PC-3 (cell line): ENCODE results near the gene GPRC5A.

Source experiments
- EZH2 ChIP-seq: fragments of 300-600 bp; sonication (generic); IDR thresholded peaks from one replicate; pipeline ENCODE4 v1.6.1; 2017; ENCODE audit warnings: antibody characterized with exemption, mild to moderate bottlenecking, low read length; ENCODE audit not compliant: unreplicated experiment
- EZH2phosphoT487 ChIP-seq: fragments of 300-600 bp; sonication (generic); IDR thresholded peaks from 2 replicates; pipeline ENCODE4 v1.6.1; 2018; ENCODE audit warnings: mild to moderate bottlenecking, antibody characterized with exemption, low read length, borderline replicate concordance
- TF ChIP-seq, protein P1 (sequence below): fragments of 300-600 bp; sonication (generic); conservative IDR thresholded peaks from 2 replicates; pipeline ENCODE4 v1.5.1; 2017; ENCODE audit warnings: antibody characterized with exemption, low read depth, mild to moderate bottlenecking, low read length

DNA sequence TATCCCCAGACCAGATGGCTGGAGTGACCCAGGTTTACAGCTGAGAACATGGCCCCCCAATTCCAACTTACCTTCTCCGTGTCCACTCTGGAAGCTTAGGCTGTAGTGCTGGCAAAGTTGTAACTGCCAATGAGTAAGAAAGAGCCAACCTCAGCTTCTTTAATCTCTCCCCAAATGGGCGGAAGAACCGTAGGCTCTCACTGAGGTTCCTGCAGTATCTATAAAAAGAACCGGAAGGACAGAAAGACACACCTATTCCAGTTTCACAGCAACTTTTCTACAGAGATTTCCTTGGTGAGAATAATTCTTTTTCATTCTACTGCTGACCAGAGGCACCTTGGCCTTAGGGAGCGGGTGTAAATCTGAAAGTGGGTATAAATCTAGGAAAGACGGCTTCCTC lies 60.7 kb downstream of the GPRC5A start, which contains the start of gene GPRC5D:
- TF ChIP-seq, protein P1, sequence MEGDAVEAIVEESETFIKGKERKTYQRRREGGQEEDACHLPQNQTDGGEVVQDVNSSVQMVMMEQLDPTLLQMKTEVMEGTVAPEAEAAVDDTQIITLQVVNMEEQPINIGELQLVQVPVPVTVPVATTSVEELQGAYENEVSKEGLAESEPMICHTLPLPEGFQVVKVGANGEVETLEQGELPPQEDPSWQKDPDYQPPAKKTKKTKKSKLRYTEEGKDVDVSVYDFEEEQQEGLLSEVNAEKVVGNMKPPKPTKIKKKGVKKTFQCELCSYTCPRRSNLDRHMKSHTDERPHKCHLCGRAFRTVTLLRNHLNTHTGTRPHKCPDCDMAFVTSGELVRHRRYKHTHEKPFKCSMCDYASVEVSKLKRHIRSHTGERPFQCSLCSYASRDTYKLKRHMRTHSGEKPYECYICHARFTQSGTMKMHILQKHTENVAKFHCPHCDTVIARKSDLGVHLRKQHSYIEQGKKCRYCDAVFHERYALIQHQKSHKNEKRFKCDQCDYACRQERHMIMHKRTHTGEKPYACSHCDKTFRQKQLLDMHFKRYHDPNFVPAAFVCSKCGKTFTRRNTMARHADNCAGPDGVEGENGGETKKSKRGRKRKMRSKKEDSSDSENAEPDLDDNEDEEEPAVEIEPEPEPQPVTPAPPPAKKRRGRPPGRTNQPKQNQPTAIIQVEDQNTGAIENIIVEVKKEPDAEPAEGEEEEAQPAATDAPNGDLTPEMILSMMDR, result no peak
- TF ChIP-seq EZH2, result no peak
- TF ChIP-seq EZH2phosphoT487, result no peak
